ENCODE results near the gene AMZ2. TPM values are rescaled to one million over a fixed set of nuclear protein-coding genes. Genes with fewer than 3 reads are reported as not detected.

AMZ2 gene
- total RNA-seq, 1 donor from 2014 or later: 75.6 TPM

GRCh38 chr17:68289936-68290267, 42.1 kb downstream of the AMZ2 start:
- H3K9me3 Mint-ChIP-seq: no peaks in the 10 kb centered on the region
- peaks cover 11% of the 10 kb centered on the region for H3K4me1 Mint-ChIP-seq (ENCODE audit: unreplicated experiment)
- TF ChIP-seq CTCF (conservative IDR thresholded peaks at IDR 0.05): no peak
- no peaks in the 10 kb centered on the region for H3K36me3 Mint-ChIP-seq
- no peak for DNase-seq (ENCODE audit: extremely low spot score, unreplicated experiment)
- peaks cover 52% of the 10 kb centered on the region for H3K27me3 Mint-ChIP-seq
- H3K27ac Mint-ChIP-seq: no peak overlapping the region
- peak overlapping the region; percentile 94 for H3K4me3 Mint-ChIP-seq

DNA sequence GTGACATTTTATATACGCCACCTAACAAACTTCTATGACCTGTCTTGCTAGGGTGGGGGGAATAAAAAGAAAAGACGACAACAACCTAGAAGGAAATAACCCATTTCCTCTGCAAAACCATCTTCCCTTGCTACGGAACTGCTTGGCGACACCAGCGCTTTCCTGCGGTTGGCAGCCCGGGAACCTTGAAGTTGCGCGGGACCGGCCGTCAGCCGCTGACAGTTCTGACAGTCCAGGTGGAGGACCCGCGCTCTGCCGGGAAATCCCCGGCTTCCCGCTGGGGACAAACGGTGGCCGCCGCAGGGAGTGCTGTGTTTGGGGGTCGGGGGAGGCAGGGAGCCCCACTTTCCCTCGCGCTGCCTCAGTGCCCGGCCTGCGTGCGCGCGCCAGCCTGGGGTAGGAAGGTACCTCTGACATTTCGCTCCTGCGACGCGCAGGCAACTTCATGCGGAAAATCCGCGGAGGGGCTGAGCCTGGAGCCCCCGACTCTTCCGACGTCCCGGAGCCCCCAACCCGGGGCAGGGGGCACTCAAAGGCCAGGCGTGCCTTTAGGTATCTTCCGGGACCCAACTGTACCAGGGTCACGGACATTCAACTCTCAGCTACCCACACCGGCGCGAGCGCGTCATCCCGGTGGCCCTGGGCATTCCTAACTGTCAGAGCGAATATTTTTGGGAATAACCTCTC, 42.6 kb downstream of the AMZ2 start:
- H3K27me3 Mint-ChIP-seq: peaks cover 55% of the 10 kb centered on the region
- no peak for DNase-seq (ENCODE audit: extremely low spot score, unreplicated experiment)
- H3K27ac Mint-ChIP-seq: peak overlapping the region; percentile 83
- peaks cover 11% of the 10 kb centered on the region for H3K4me1 Mint-ChIP-seq (ENCODE audit: unreplicated experiment)
- peak overlapping the region; percentile 94 for H3K4me3 Mint-ChIP-seq
- no peak for TF ChIP-seq CTCF (conservative IDR thresholded peaks at IDR 0.05)
- no peaks in the 10 kb centered on the region for H3K9me3 Mint-ChIP-seq
- no peaks in the 10 kb centered on the region for H3K36me3 Mint-ChIP-seq

GRCh38 chr17:68290955-68291835, 43.4 kb downstream of the AMZ2 start, which contains the start of the genes ARSG and SLC16A6:
Gene ARSG, plus strand, starts transcription at chr17:68291495. Its CDS starts 15,999 bp downstream, at chr17:68307494.
Gene SLC16A6, minus strand, starts transcription at chr17:68291127. Its CDS starts 12,807 bp downstream, at chr17:68278320.
- H3K27ac Mint-ChIP-seq: peak within 1 kb of the TSS; percentile 83
- H3K36me3 Mint-ChIP-seq: no peaks in the 10 kb centered on the region
- peak within 1 kb of the TSS; percentile 94 for H3K4me3 Mint-ChIP-seq
- no peak for TF ChIP-seq CTCF (conservative IDR thresholded peaks at IDR 0.05)
- H3K4me1 Mint-ChIP-seq (ENCODE audit: unreplicated experiment): peaks cover 11% of the 10 kb centered on the region
- H3K9me3 Mint-ChIP-seq: no peaks in the 10 kb centered on the region
- peak; percentile 85 for DNase-seq (ENCODE audit: extremely low spot score, unreplicated experiment)
- peaks cover 55% of the 10 kb centered on the region for H3K27me3 Mint-ChIP-seq

GRCh38 chr17:68291836-68292688, 44.2 kb downstream of the AMZ2 start:
- H3K4me3 Mint-ChIP-seq: peak overlapping the region; percentile 84
- TF ChIP-seq CTCF (conservative IDR thresholded peaks at IDR 0.05): peak; percentile 55
- H3K4me1 Mint-ChIP-seq (ENCODE audit: unreplicated experiment): peaks cover 11% of the 10 kb centered on the region
- peak overlapping the region; percentile 7 for H3K27ac Mint-ChIP-seq
- H3K27me3 Mint-ChIP-seq: peaks cover 55% of the 10 kb centered on the region
- no peaks in the 10 kb centered on the region for H3K9me3 Mint-ChIP-seq
- DNase-seq (ENCODE audit: extremely low spot score, unreplicated experiment): peak; percentile 79
- no peaks in the 10 kb centered on the region for H3K36me3 Mint-ChIP-seq

GRCh38 chr17:68292689-68293040, 44.8 kb downstream of the AMZ2 start:
- no peaks in the 10 kb centered on the region for H3K36me3 Mint-ChIP-seq
- peak overlapping the region; percentile 7 for H3K27ac Mint-ChIP-seq
- H3K9me3 Mint-ChIP-seq: no peaks in the 10 kb centered on the region

More at GRCh38 chr17:68292689-68293040, 44.8 kb downstream of the AMZ2 start:
- H3K4me3 Mint-ChIP-seq: peak overlapping the region; percentile 84
- peaks cover 50% of the 10 kb centered on the region for H3K27me3 Mint-ChIP-seq
- no peak for DNase-seq (ENCODE audit: extremely low spot score, unreplicated experiment)
- TF ChIP-seq CTCF (conservative IDR thresholded peaks at IDR 0.05): no peak
- H3K4me1 Mint-ChIP-seq (ENCODE audit: unreplicated experiment): peaks cover 11% of the 10 kb centered on the region

All from type B pancreatic cell (in vitro differentiated cells).